Prostate gland (tissue), 2 donors: Measurements from ENCODE around the gene FBXW7. TPM values are rescaled to one million over a fixed set of nuclear protein-coding genes. Genes with fewer than 3 reads are reported as not detected.

Experiments
- DNase-seq: peaks from one replicate; pipeline ENCODE4 v3.0.0-alpha.2; 2019; ENCODE audit warnings: low spot score
- H3K27ac ChIP-seq, 2 donors: fragments of 200-600 bp; sonication (generic); 2 replicates each; pipeline ENCODE4 v1.5.1; 2017 to 2019
- H3K27me3 ChIP-seq: fragments of 200-600 bp; sonication (generic); replicated peaks from 2 replicates; pipeline ENCODE4 v1.5.1; 2019; ENCODE audit not compliant: insufficient read depth
- H3K36me3 ChIP-seq, 2 donors: fragments of 200-600 bp; sonication (generic); 1 replicate in 1 of 2; 2 replicates in 1 of 2; pipeline versions ENCODE4 v1.5.1 to v1.8.1; 2017 to 2019
- H3K4me1 ChIP-seq: fragments of 200-600 bp; sonication (generic); replicated peaks from 2 replicates; pipeline ENCODE4 v1.5.1; 2019
- H3K4me3 ChIP-seq, 2 donors: fragments of 200-600 bp; sonication (generic); 2 replicates each; pipeline ENCODE4 v1.5.1; 2017 to 2019
- H3K9me3 ChIP-seq: fragments of 200-600 bp; sonication (generic); 2 replicates; pipeline ENCODE4 v1.5.1; 2017
- POLR2A ChIP-seq: fragments of 450-650 bp; IDR thresholded peaks from one replicate; pipeline ENCODE4 v1.6.1; 2016; ENCODE audit warnings: antibody characterized with exemption, mild to moderate bottlenecking
- POLR2AphosphoS5 ChIP-seq: sonication (generic); formaldehyde crosslinking; IDR thresholded peaks from one replicate; pipeline ENCODE4 v1.6.1; 2017; ENCODE audit warnings: antibody characterized with exemption
- WGBS: methylation state at CpG from one replicate; pipeline ENCODE4 v1.1.5; 2018; 5-methylcytosine and 5-hydroxymethylcytosine counted together
- intact Hi-C: fragments of 100-400 bp; cut with DNase I; formaldehyde crosslinking; loops from one replicate; pipeline ENCODE4 v1.14.2; 2022
- total RNA-seq, 2 donors: library from RNA; depleted of rRNA; stranded (reverse); fragments of >200 nt; gene quantifications; one replicate each; pipeline ENCODE4 v1.1.0, GENCODE V29; 2016
- TF ChIP-seq, protein P1 (sequence below), 4 experiments: fragments of 200-600 bp in 2 of 4; fragments of 450-650 bp in 2 of 4; sonication (generic) in 2 of 4; IDR thresholded peaks; 1 replicate in 3 of 4; 2 replicates in 1 of 4; pipeline ENCODE4 v1.5.1; 2016 to 2019; ENCODE audit warnings: antibody characterized with exemption in 4 of 4, mild to moderate bottlenecking in 2 of 4, moderate library complexity in 2 of 4

The FBXW7 gene
- total RNA-seq, 2 donors from 2014 or later: 21.8 to 24.9 TPM

DNA sequence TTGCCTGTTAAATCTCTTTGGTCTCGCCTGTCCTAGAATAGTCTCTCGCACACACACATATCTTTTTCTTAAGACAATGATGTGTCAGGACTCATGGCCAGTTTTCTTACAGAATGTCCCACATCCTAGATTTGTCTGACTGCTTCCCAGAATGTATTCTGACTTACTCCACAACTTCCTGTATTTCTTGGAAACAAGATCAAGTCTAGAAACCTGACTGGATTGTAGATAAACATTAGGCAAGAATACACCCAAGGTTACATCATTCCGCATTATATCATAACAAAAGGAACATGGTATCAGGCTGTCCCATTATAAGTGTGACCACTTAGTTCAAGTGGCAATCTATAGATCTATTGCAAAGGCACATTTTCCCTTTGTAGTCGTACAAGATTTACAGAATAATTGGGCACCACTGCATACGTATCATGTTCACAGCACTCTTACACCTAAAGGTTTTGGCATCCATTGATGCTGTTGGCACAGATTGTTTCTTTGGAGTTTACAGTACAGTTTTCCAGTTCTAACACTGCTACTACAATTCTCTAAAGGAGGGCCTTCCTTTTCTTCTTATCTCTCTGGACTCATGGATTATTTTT lies 56.4 kb downstream of the FBXW7 start:
- Histone ChIP-seq H3K4me1 (no peaks in the 10 kb centered on the region), H3K27me3 (no peaks in the 10 kb centered on the region), H3K27ac (no peak overlapping the region), H3K9me3 (no peaks in the 10 kb centered on the region), H3K36me3 (no peaks in the 10 kb centered on the region), H3K4me3 (no peak overlapping the region)
- WGBS: 88% methylated on average over 5 of the region's 5 CpGs
- no peak for DNase-seq
- intact Hi-C loops: no loop called here
- TF ChIP-seq POLR2A (no peak), POLR2AphosphoS5 (peak; percentile 15)
- TF ChIP-seq, protein P1, sequence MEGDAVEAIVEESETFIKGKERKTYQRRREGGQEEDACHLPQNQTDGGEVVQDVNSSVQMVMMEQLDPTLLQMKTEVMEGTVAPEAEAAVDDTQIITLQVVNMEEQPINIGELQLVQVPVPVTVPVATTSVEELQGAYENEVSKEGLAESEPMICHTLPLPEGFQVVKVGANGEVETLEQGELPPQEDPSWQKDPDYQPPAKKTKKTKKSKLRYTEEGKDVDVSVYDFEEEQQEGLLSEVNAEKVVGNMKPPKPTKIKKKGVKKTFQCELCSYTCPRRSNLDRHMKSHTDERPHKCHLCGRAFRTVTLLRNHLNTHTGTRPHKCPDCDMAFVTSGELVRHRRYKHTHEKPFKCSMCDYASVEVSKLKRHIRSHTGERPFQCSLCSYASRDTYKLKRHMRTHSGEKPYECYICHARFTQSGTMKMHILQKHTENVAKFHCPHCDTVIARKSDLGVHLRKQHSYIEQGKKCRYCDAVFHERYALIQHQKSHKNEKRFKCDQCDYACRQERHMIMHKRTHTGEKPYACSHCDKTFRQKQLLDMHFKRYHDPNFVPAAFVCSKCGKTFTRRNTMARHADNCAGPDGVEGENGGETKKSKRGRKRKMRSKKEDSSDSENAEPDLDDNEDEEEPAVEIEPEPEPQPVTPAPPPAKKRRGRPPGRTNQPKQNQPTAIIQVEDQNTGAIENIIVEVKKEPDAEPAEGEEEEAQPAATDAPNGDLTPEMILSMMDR (IDR thresholded peaks at IDR 0.05): no peak

DNA sequence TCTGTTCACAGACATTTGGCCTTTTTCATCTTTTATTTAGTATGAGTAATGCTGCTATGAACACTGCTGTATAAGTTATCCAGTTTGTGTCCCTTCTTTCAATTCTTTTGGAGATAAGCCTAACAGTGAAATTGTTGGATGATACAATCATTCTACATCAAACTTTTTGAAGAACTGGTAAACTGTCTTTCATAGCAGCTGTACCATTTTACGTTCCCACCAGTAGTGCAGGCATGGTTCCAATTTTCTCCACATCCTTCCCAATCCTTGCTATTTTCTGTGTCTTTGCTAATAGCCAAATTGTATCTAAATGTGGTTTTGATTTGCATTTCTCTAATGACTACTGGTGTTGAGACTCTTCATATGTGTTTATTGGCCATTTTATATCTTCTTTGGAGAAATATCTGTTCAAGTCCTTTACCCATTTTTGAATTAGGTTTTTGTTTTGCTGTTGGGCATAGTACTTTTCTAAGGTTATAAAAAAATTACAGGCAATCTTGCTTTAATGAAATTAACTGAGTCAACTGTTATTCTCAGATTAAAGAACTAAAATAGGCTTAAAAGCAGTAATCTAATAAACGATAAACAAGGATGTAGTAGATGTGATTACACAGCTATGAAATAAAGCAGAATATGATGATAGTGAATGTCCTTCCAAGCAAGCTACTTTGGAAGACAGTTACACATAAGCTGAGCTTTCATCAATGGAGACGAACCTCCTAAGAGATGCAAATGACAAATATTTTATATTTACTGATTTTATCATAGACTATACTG lies 57.2 kb downstream of the FBXW7 start:
- intact Hi-C loops: no loop called here
- Histone ChIP-seq H3K36me3 (no peaks in the 10 kb centered on the region), H3K9me3 (no peaks in the 10 kb centered on the region), H3K4me1 (no peaks in the 10 kb centered on the region), H3K4me3 (no peak overlapping the region), H3K27me3 (no peaks in the 10 kb centered on the region), H3K27ac (no peak overlapping the region)
- DNase-seq: no peak
- TF ChIP-seq POLR2A (no peak), POLR2AphosphoS5 (no peak)
- TF ChIP-seq, protein P1 (IDR thresholded peaks at IDR 0.05): no peak
- 78% methylated on average over 3 of the region's 3 CpGs for WGBS

DNA sequence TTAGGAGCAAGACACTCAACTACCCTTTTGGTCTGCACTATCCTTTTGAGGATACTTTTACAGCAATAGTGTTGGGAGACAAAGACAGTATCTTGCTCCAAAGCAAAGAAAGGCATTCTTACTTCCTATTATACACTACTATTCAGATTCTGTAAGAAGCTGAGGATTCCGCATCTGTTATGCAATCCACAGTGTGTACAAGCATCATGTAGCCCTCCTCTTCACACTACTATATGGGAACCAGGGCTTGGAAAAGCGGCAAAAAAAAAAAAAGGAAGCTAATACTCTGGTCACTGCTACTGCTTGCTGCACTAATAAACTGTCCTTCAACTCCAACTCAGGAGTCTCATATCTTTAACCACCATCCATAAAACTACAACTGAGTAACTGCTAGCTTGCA lies 59.1 kb downstream of the FBXW7 start:
- WGBS: 91% methylated on average over 2 of the region's 2 CpGs
- intact Hi-C loops: no loop called here
- DNase-seq: no peak

GRCh38 chr4:152471251-152471792 lies 64.6 kb downstream of the FBXW7 start:
- no peak for TF ChIP-seq POLR2A
- intact Hi-C loops: no loop called here
- Histone ChIP-seq H3K4me3 (no peak overlapping the region), H3K9me3 (no peaks in the 10 kb centered on the region), H3K36me3 (no peaks in the 10 kb centered on the region), H3K27me3 (no peaks in the 10 kb centered on the region), H3K27ac (no peak overlapping the region), H3K4me1 (no peaks in the 10 kb centered on the region)
- WGBS: 99% methylated on average over 3 of the region's 3 CpGs
- no peak for DNase-seq

More for the DNA sequence above, 59.1 kb downstream of the FBXW7 start:
- Histone ChIP-seq H3K27me3 (no peaks in the 10 kb centered on the region), H3K9me3 (no peaks in the 10 kb centered on the region), H3K27ac (no peak overlapping the region), H3K36me3 (no peaks in the 10 kb centered on the region), H3K4me1 (no peaks in the 10 kb centered on the region), H3K4me3 (no peak overlapping the region)
- no peak for TF ChIP-seq POLR2AphosphoS5
- TF ChIP-seq, protein P1 (IDR thresholded peaks at IDR 0.05): no peak
- no peak for TF ChIP-seq POLR2A

- WGBS: 88% methylated on average over 1 of the region's 1 CpG
- intact Hi-C loops: no loop called here
- Histone ChIP-seq H3K4me1 (no peaks in the 10 kb centered on the region), H3K9me3 (no peaks in the 10 kb centered on the region), H3K27ac (no peak overlapping the region), H3K4me3 (no peak overlapping the region), H3K27me3 (no peaks in the 10 kb centered on the region), H3K36me3 (no peaks in the 10 kb centered on the region)
- no peak for DNase-seq
- no peak for TF ChIP-seq POLR2A
- no peak for TF ChIP-seq POLR2AphosphoS5
- TF ChIP-seq, protein P1 (IDR thresholded peaks at IDR 0.05): no peak
Observed at GRCh38 chr4:152468408-152468807, 67.5 kb downstream of the FBXW7 start.
